ENCODE measurements around the gene LYPD3.
"Not testable (repeated sequence)": the region's sequence is repeated elsewhere in the genome, so short reads cannot be mapped to it uniquely, and the experiment has no call there.

Gene LYPD3

GRCh38 chr19:43461303-43461702, 4.1 kb downstream of the LYPD3 start:
- DNase-seq = no peak

DNA sequence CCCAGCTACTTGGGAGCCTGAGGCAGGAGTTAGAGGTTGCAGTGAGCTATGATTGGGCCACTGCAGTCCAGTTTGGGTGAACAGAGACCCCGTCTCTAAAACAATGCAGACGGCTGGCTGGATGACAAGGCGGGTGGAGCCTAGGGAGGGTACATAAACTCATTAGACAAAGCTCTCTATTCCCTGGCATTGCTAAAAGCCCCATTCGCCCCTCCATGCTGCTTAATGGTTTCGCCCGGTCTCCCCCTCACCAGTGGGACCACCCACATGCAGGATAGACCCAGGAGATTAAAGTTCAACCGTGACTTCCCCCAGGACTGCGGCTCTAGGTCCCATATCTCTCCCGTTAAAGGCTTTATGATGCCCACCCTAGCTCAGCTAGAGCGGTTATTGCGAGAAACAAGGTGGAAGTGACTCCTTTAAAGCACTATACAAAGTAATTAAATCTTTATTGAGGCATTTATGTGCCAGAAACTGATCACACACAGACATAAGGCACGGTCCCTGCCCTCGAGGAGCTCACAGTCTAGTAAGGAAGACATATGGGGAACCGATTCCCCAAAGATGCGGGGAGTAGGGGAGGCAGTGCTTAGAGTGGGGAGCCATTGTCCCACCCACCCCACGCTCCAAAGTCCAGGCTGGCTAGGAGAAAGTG, 4.9 kb downstream of the LYPD3 start:
- no peak for DNase-seq

DNA sequence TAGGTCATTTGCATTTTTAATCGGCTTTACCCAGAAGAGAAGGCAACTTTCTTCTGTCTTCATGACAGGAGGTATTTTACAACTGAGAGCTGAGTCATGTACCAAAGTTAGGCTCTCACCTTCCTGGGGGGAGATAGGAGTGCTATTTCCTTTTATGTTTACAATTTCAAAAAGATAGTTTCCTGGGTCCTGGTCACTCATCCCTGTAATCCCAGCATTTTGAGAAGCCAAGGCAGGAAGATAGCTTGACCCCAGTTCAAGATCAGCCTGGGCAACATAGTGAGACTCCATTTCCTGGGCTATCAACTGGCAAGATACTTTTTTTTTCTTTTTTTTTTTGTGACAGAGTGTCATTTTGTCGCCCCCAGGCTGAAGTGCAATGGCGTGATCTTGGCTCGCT, 7.6 kb downstream of the LYPD3 start:
- DNase-seq = no peak

- DNase-seq = no peak
Observed at GRCh38 chr19:43455321-43456113, 9.9 kb downstream of the LYPD3 start.

DNA sequence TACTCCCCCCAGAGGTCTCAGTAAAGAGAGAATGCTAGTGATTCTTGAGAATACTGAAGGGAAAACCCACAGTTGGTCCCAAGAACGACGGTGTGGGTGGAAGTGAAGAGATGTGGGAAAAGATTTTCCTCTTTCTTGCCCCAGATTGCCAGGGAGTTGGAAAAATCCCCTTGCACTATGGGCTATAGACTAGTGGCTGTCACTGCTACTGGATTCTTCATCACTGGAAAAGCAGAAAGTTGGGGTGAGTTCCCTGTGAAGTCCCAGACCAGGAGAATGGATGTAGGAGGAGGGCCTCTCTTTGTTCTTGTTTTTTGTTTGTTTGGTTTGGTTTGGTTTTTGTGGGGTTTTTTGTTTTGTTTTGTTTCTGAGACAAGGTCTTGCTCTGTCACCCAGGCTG, 11.4 kb downstream of the LYPD3 start:
- no peak for DNase-seq

GRCh38 chr19:43452582-43452981, 12.8 kb downstream of the LYPD3 start:
- no peak for DNase-seq

- DNase-seq = no peak
Observed at GRCh38 chr19:43450545-43450997, 14.8 kb downstream of the LYPD3 start.

DNA sequence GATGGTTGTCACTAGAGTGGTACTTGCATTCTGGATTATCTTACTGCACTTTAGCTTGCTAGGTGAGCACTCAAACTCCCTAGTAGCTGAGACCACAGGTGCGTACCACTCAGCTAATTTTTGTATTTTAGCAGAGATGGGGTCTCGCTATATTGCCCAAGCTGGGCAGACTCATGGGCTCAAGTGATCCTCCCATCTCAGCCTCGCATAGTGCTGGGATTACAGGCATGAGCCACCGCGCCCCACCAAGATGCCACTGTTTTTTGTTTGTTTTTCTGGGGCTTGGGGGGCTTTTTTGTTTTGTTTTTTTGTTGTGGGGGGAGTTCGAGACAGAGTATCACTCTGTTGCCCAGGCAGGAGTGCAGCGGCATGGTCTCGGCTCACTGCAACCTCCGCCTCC, 17.8 kb downstream of the LYPD3 start:
- no peak for DNase-seq

DNA sequence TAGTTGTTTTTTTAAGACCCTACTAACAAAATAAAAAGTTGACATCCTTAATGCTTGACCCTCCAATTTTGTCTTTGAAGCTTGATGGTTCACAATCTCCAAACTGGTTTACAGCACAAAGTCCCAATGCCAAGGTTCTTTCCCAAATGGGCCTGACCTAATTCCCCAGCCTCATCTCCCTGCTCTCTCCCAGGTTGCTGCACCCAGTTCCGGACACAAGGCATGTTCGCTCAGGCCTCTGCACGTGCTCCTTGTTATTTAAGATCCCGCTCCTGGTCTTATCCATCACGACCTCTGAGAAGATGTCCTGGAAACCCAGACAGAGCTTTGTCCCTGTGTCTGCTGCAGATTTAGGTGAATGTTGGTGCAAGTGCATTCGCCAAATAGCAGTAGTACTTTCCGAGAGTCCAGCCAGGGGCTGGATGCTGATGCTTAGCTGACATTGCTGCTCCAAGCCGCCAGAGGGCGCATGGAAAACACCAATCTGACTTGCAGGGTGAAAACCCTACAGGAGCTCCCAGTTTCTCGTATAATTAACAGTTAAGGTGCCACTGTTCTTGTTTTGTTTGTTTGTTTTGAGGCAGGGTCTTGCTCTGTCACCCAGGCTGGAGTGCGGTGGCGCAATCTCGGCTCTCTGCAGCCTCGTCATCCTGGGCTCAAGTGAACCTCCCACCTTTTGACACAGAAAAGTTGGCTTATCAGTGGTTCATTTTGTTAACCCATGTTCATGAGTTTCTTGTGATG, 18.5 kb downstream of the LYPD3 start:
- DNase-seq = peak; percentile 10 to 80 (median 56)

DNA sequence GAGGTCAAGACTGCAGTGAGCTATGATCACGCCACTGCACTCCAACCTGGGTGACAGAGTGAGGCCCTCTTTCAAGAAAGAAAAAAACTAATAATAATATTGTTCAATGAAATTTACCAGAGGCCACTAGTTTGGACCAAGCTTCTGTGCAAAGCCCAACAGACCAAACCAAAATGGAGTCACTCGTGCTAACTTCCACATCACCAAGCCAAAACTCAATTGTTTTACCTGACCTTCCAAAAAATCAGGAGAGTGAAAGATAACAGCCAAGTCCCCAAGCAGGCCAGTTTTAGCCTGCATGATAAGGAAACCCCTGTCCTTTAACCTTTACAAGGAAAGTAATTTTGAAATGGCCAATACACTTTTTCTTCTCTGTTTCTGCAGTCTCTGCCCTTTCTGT, 20.0 kb downstream of the LYPD3 start:
- DNase-seq = no peak

- no peak for DNase-seq
Observed at GRCh38 chr19:43444531-43445287, 20.7 kb downstream of the LYPD3 start.

- DNase-seq = not testable (repeated sequence)
Observed at GRCh38 chr19:43444091-43444490, 21.3 kb downstream of the LYPD3 start.

DNA sequence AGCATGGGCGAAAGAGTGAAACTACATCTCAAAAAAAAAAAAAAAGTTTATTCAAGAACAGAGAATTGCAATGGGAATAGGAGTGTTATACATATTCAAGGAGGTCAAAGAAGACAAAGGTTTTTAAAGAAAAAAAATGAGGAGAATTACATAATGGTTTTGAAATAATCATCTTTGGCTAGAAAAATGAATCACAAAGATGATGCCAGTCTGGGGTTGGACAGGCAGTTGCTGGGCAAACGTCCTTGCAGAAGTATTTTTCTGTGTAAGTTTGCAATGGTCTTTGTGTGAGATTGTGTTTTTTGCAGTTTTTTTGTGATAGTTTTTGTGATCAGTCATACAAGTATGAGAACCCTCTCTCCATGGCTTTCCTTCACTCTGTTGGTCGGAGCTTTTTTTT, 23.7 kb downstream of the LYPD3 start:
- DNase-seq = no peak

DNA sequence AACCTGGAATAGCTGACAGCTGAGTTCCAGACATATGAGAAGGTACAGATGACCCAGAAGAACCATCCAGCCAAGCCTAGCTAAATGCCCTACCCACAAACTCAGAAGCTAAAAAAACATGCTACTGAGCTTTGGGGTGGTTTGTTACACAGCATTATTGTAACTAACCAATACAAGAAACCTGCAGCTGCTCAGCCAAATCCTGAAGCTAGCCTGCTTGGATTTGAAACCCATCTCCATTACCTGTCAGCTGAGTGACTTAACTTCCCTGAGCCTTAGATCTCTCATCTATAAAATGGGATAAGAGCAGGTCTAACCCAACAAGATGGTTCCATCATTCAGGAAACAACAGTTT, 25.7 kb downstream of the LYPD3 start:
- DNase-seq = no peak

- DNase-seq = peak in 2 of 4 experiments; percentile 27 to 48
Observed at GRCh38 chr19:43439032-43439708, 26.2 kb downstream of the LYPD3 start.

DNA sequence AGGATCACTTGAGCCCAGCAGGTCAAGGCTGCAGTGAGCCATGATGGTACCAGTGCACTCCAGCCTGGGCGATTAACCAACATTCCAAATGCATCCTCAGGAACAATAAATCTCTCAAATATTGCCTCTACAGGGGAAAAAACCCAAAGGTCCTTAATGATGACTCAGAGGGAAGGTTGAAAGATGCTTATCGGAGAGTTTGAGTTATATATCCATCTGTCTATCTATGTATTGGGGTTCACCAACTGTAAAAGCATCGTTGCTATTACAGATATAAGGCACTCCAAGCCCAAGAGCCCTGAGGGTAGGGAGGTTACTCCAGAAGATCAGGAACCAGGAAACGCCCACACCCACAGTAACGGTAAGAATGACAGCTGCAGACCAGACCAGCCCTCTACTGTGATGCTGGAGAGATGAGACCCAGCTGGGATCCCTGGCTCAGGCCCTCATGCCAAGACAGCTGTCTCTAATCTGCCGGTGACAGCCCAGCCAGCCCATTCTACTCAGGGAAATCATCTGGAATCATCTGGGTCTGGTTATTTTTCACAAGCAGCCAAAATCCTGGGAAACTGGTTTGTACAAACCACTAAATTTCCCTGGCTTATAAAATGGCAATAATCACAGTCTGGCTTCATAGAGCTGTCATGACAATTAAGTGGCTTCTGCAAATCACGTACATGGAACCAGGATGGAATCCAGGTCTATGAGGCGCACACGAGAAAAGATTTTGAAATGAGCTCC, 26.9 kb downstream of the LYPD3 start:
- no peak for DNase-seq

DNA sequence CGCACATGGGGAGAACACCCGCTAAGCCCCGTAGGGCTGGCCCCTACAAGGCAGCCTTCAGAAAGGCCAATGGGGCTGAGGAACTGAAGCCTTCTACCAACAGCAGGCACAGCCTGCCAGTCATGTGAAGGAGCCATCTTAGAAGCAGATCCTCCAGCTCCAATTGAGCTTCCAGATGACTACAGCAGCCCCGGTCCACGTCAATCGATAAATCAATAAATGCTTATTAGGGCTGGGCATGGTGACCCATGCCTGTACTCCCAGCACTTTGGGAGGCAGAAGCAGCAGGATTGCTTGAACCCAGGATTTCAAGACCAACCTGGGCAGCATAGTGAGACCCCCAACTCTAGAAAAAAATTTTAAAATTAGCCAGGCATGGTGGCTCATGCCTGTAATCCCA, 27.7 kb downstream of the LYPD3 start:
- no peak for DNase-seq

GRCh38 chr19:43437284-43437683, 28.1 kb downstream of the LYPD3 start:
- DNase-seq = not testable (repeated sequence)

GRCh38 chr19:43435775-43436174, 29.6 kb downstream of the LYPD3 start:
- no peak for DNase-seq

GRCh38 chr19:43433689-43434088, 31.7 kb downstream of the LYPD3 start:
- DNase-seq = no peak

GRCh38 chr19:43433358-43433673, 32.1 kb downstream of the LYPD3 start:
- DNase-seq = no peak

GRCh38 chr19:43430976-43431375, 34.4 kb downstream of the LYPD3 start:
- DNase-seq = no peak
